Stimulated activated CD8-positive, alpha-beta memory T cell treated with anti-CD3 and anti-CD28 coated beads, Interleukin-15, amount 100 ng/mL, for 4 hours (primary cell): ENCODE results near the gene BAHCC1.

ENCODE experiments used
- DNase-seq, 2 donors: peaks; one replicate each; pipeline ENCODE4 v3.0.0-alpha.2; 2020; ENCODE audit warnings: low read depth in 2 of 2

Gene BAHCC1

GRCh38 chr17:81493198-81494038 lies 98.2 kb downstream of the BAHCC1 start:
- no peak for DNase-seq

DNA sequence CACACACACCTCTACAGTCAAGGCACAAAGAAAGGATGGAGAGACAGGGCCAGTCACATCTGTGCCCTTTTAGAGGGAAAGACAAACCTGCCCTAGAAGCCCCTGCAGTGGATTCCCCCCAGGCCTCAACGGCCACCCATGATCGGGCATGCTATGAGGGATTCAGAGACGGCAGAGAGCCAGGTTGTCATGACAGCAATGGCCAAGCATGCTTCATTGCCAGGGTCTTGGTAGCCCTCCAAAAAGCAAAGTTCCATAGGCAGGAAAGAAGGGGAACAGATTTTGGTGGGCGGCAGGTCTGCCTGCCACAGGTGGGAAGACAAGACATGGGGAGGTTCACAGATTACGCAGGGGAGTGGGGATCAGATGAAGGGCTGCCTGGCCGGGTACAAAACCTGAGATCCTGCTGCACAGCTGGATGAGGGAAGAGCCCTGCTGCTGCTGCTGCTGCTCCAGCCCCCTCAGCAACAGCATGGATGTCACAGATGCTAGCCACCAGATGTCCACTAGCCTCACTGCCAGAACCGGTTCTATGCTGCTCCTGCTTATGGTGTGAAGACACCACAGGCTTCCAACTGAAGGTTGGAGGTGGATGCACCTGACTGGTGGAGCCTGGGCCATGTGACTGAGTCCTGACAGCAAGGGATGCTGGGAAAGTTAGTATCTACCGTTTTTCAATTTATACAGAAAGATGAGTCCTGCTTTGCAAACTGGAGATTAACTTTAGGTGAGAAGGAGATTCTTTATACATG lies 99.5 kb downstream of the BAHCC1 start:
- DNase-seq = no peak

DNA sequence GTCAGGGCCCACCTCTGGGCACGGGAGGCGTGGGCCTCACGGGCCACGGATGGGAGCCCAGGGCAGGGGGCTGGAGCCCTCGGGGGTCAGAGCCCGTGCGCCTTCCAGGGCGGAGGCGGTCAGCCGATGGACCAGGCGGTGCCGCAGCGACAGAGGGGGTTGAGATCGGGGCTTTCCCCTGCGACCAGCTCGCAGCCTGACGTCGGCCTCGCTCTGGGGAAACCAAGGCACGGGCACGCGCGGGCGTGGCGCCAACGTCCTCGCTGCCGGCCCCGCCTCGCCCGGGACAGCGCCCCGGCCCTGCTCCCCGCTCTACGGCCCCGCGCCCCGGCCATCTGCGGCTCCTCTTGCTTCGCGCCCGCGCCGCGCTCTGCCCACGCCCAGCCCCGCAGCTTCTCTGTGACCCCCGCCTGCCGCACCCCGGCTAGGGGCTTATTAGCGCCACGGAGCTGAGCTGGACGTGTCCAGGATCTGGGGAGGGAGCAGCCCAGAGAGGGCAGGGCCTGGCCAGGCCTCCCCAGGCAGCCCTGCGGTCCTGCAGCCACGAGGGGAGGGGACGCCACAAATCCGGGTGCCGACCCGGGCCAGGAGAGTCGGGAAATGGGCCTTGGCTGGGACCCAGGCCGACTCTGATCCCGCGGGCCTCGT lies 103.8 kb downstream of the BAHCC1 start:
- no peak for DNase-seq

GRCh38 chr17:81499601-81499970 lies 104.3 kb downstream of the BAHCC1 start:
- no peak for DNase-seq

- DNase-seq = no peak
Measured at GRCh38 chr17:81500047-81500446, 104.8 kb downstream of the BAHCC1 start.

- no peak for DNase-seq
Measured at GRCh38 chr17:81502471-81503017, 107.3 kb downstream of the BAHCC1 start.

GRCh38 chr17:81503619-81504018 lies 108.4 kb downstream of the BAHCC1 start:
- DNase-seq = no peak

DNA sequence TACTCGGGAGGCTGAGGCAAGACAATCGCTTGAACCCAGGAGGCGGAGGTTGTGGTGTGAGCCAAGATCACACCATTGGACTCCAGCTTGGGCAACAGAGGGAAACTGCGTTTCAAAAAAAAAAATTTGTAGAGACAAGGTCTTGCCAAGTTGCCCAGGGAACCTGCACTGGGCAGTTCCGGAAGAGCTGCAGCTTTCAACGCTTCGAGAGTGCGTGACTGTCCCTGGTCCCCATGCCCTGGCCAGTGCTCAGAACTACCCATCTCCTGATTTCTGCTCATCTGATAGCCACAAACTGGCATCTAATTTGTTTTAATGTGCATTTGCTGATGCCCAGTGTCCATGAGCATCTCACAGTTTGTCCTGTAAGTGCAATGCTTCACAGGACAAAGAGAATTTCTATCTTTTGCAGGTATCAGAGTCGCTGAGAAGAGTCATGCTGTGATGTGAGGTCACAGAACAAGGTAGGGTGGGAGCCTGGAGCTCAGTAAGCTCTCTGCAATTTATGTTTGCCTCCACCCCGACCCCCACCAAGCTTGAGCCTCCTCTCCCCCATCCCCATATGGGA lies 113.5 kb downstream of the BAHCC1 start:
- DNase-seq = no peak

DNA sequence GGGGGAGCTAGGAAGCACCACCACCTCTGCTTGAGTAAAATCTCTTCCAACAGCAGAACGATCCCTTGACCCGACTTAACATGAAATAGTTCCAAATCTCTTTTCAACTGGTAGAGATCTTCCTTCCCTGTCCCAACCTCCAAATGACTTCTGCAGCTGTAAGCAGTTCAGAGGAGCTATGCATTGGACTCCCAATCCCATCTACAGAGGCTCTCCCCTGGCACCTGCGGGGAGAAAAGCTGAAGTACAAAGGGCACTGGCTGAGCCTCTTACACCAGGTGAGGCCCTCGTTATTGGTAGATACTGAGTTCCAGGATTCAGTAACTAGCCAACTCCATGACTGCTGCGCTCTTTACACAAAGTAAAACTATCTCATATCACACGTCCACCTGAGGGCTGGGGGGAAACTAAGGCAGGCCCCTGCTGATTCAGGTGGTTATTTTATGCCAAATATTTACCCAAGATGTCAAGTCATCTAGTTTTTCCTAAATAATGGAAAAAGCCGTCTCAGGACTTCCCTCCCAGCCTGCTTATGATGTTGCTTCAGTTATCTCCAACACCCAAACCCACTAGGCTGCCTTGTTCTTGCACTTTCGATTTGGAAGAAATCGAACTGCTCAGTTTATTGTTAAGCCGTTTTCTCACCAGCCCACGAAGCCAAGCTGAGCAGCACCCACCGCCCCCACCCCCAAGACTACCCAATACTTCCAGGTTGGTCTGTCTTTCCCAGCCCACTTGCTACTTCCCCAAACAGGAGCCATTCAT lies 114.1 kb downstream of the BAHCC1 start:
- DNase-seq = no peak

DNA sequence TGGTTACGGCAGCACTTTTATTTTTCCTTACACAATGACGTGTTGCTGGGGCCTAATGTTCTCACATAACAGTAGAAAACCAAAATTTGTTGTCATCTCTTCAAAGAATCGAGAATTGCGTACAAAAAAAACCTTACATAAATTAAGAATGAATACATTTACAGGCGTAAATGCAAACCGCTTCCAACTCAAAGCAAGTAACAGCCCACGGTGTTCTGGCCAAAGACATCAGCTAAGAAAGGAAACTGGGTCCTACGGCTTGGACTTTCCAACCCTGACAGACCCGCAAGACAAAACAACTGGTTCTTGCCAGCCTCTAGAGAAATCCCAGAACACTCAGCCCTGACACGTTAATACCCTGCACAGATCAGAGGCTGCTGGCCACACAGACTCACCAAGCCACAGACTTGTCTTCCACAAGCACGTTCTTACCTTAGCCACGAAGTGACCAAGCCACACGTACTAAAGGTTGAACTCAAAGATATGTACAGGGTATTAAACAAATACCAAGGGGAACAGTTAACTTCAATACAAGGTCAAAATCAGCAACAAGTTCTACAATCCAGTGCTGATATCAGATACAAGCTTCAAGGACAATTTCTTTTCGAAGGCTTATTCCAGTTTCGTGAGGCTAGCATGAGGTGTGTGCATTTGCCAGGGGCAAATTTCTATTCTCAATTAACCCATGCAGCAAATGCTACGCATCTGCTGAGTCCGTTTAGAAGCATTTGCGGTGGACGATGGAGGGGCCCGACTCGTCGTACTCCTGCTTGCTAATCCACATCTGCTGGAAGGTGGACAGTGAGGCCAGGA lies 114.9 kb downstream of the BAHCC1 start:
- DNase-seq = no peak

- DNase-seq = no peak
Measured at GRCh38 chr17:81510785-81511553, 115.7 kb downstream of the BAHCC1 start.

DNA sequence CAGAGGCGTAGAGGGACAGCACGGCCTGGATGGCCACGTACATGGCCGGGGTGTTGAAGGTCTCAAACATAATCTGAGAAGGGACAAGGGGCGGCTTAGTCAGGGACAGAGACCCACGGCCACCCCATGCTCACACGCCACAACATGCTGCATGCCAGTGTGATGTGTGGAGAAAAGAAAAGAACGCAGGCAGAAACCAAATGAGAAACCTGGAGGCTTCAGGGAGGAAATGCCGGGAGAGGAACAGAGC lies 116.2 kb downstream of the BAHCC1 start:
- DNase-seq = no peak

DNA sequence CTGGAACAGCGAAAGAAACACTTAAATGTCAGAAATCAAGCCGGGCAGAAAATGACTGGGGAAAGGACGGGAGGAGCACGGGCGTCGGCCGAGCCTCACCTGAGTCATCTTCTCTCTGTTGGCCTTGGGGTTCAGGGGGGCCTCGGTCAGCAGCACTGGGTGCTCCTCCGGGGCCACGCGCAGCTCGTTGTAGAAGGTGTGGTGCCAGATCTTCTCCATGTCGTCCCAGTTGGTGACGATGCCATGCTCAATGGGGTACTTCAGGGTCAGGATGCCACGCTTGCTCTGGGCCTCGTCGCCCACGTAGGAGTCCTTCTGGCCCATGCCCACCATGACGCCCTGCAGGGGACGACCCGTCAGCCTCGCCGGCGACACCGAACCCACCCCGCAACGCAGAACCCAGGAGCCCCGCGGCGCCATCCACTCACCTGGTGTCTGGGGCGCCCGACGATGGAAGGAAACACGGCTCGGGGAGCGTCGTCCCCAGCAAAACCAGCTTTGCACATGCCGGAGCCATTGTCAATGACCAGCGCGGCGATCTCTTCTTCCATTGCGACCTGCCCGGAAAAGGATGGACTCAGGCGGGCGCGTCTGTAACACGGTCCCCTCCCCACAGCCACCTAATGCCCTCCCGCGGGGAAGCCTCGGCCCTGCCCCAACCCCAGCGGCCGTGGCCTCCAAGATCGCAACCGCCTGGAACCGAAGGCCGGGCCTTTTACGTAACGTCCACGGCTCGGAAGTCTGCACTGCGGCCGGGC lies 116.7 kb downstream of the BAHCC1 start:
- no peak for DNase-seq

DNA sequence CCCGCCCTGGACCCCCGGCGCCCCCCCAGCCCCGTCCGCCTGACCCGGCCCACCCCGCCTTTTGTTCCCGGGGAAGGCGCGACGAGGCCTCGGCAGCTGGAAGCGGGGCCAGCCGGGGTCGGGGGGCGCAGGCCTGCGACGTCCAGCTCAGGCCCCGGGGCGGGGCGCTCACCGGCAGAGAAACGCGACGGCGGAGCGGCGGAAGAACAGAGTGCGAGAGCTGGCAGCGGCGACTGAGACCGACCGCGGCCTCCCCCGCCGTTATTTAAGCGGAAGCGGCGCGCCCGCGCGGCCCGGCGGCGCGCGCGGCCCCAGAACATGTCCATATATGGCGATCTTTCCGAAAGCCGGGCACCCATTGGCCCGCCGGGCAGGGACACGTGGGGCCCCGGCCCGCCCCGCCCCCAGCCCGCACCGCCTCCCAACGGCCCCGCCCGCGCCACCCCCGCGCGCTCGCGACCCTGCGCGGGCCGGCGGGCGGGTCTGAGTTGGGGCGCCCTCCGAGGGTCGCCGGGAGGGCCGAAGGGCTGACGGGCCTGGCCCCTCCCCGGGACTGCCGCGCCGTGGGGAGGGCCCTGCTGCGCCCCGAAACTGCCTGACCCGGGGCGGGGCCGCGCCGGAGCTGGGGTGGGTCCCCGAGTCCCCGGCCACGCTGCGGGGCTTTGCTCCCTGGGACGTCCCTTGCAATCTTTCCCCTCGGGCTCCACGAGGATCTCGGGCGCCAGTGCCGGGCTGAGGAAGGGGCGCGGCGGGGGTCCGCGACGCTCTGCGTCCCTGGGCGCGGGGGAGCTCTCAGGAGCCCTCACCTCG lies 117.5 kb downstream of the BAHCC1 start, which contains the start of gene ACTG1:
ACTG1 (minus strand) TSS at position 238 of the 810 bp plus-strand sequence. CDS start 445 bp downstream, outside the sequence.
- DNase-seq = peak; percentile 82 to 89

GRCh38 chr17:81513372-81513752 lies 118.1 kb downstream of the BAHCC1 start:
- DNase-seq = peak in 1 of 2 donors; percentile 39

DNA sequence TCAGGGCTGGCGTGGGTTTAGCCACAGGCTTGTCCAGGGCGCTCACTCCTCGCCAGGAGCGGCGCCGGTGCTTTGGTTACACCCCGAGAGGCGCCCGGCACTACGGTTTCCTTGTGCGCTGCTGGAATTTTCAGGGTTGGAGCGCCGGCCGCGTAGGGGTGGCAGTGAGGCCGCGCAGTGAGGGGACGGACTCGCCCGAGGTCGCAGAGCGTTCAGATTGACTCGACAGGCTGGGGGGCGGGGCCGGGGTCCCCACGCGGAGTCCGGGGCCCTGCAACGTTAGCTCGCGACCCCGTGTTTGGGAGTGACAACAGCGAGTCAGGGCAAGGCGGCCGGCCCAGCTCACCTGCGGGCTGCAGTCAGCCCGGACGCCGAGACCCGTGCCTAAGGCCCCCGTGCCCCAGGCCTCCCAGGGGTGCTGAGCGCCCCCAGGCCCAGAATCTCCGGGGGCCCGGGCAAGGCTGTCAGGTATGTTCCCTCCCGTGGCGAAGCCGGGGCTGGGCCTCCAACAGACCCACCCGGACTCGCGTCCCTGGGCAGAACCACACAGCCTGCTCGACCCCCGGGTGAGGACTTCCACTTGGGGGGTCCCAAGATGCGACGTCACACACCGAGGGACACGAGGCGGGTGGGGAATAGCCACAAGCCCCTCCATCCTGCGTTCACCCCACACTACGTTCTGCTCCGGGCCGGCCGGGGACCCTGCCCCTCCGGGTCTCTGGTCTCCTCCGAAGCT lies 118.7 kb downstream of the BAHCC1 start:
- no peak for DNase-seq

- no peak for DNase-seq
Measured at GRCh38 chr17:81514489-81514738, 119.2 kb downstream of the BAHCC1 start.
